ENCODE measurements around the gene FOXL3.

DNA sequence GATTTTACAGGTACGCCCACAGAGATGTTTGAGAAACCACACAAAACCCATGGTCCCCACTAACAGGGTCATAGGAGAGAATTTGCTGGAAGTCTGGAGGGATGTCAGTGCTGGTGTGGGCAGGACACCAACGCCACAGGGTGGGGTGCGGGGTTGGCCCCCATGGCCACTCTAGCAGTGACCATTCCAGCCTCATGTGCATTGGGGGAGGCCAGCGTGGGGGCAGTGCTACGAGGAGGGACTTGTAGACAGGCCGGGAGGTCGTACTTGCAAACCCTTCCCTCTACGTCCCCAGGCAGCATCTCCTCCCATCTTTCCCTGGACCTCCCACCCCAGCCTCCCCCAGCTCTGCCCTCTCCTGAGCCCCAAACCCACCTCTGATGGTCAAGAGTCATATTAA, 34.0 kb downstream of the FOXL3 start:
- no peak for TF ChIP-seq CTCF (IDR thresholded peaks at IDR 0.05)
- no peak for TF ChIP-seq POLR2AphosphoS5 (IDR thresholded peaks at IDR 0.05)
- no peak for TF ChIP-seq POLR2A (IDR thresholded peaks at IDR 0.05)
